ENCODE results near the gene ANXA7. TPM values are rescaled to one million over a fixed set of nuclear protein-coding genes. Genes with fewer than 3 reads are reported as not detected.

ANXA7 gene
- polyA plus RNA-seq, 1 donor, result 63.5 TPM

DNA sequence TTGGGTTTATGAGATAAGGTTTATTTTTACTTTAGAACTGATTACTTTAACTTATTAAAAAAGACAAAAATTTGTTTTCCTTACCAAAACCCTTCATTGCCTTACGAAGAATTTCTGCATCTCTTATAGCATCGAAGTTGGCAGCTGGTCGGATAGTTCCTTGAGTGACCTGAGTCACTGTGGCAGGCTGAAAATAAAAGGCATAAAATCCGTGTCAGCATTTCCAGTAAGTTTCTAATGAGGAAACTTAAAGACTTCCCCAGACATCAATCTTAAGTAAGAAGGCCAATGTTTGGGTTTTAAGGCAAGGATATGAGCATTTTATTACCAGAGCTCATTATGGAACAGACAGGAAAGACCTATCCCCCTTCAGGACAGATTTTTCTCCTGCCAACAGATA, 25.6 kb downstream of the ANXA7 start:
- Histone ChIP-seq H3K27ac (ENCODE audit: low read length) (no peak overlapping the region), H3K4me1 (ENCODE audit: control insufficient read depth, insufficient read depth, low read length) (no peaks in the 10 kb centered on the region), H3K4me3 (ENCODE audit: low read length) (no peak overlapping the region), H3K36me3 (ENCODE audit: control insufficient read depth, insufficient read depth, low read length) (peaks cover 50% of the 10 kb centered on the region), H3K9me3 (ENCODE audit: control insufficient read depth, low read depth, low read length) (no peaks in the 10 kb centered on the region), H3K27me3 (ENCODE audit: control insufficient read depth, insufficient read depth, low read length) (no peaks in the 10 kb centered on the region)
- DNase-seq, result no peak
- WGBS (ENCODE audit: insufficient coverage, low lambda C conversion rate), result 100% methylated on average over 2 of the region's 4 CpGs

- H3K27ac ChIP-seq (ENCODE audit: low read length), result no peak overlapping the region
- no peak for DNase-seq
- H3K36me3 ChIP-seq (ENCODE audit: control insufficient read depth, insufficient read depth, low read length), result peaks cover 63% of the 10 kb centered on the region
- 100% methylated on average over 2 of the region's 7 CpGs for WGBS (ENCODE audit: insufficient coverage, low lambda C conversion rate)
- H3K9me3 ChIP-seq (ENCODE audit: control insufficient read depth, low read depth, low read length), result no peaks in the 10 kb centered on the region
- no peak overlapping the region for H3K4me3 ChIP-seq (ENCODE audit: low read length)
- H3K27me3 ChIP-seq (ENCODE audit: control insufficient read depth, insufficient read depth, low read length), result no peaks in the 10 kb centered on the region
- H3K4me1 ChIP-seq (ENCODE audit: control insufficient read depth, insufficient read depth, low read length), result no peaks in the 10 kb centered on the region
Measured at GRCh38 chr10:73386583-73386982, 27.3 kb downstream of the ANXA7 start.

GRCh38 chr10:73379064-73379748, 34.7 kb downstream of the ANXA7 start:
- no CpG with 5 or more reads among the region's 1 CpG for WGBS (ENCODE audit: insufficient coverage, low lambda C conversion rate)
- peaks cover 49% of the 10 kb centered on the region for H3K36me3 ChIP-seq (ENCODE audit: control insufficient read depth, insufficient read depth, low read length)
- no peaks in the 10 kb centered on the region for H3K9me3 ChIP-seq (ENCODE audit: control insufficient read depth, low read depth, low read length)
- no peak overlapping the region for H3K4me3 ChIP-seq (ENCODE audit: low read length)
- no peaks in the 10 kb centered on the region for H3K4me1 ChIP-seq (ENCODE audit: control insufficient read depth, insufficient read depth, low read length)
- no peak for DNase-seq
- H3K27me3 ChIP-seq (ENCODE audit: control insufficient read depth, insufficient read depth, low read length), result no peaks in the 10 kb centered on the region
- H3K27ac ChIP-seq (ENCODE audit: low read length), result no peak overlapping the region

GRCh38 chr10:73376679-73377078, 37.2 kb downstream of the ANXA7 start:
- Histone ChIP-seq H3K27ac (ENCODE audit: low read length) (no peak overlapping the region), H3K27me3 (ENCODE audit: control insufficient read depth, insufficient read depth, low read length) (no peaks in the 10 kb centered on the region), H3K4me3 (ENCODE audit: low read length) (no peak overlapping the region), H3K4me1 (ENCODE audit: control insufficient read depth, insufficient read depth, low read length) (no peaks in the 10 kb centered on the region), H3K36me3 (ENCODE audit: control insufficient read depth, insufficient read depth, low read length) (peaks cover 33% of the 10 kb centered on the region), H3K9me3 (ENCODE audit: control insufficient read depth, low read depth, low read length) (no peaks in the 10 kb centered on the region)
- 80% methylated on average over 1 of the region's 3 CpGs for WGBS (ENCODE audit: insufficient coverage, low lambda C conversion rate)
- no peak for DNase-seq

DNA sequence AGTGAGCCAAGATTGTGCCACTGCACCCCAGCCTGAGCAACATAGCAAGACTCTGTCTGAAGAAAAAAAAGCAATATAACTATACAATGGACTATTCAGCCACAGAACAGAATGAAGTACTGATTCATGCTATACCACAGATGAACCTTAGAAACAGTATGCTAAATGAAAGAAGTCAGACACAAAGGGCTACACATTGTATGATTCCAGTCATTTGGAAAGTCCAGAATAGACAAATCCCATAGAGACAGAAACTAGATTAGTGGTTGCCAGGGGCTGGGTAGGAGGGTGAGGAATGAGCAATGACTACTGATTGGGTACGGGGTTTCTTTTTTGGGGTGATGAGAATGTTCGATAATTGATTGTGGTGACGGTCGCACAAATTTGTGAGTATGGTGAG, 45.6 kb downstream of the ANXA7 start:
- DNase-seq, result no peak
- Histone ChIP-seq H3K4me3 (ENCODE audit: low read length) (no peak overlapping the region), H3K9me3 (ENCODE audit: control insufficient read depth, low read depth, low read length) (no peaks in the 10 kb centered on the region), H3K27me3 (ENCODE audit: control insufficient read depth, insufficient read depth, low read length) (no peaks in the 10 kb centered on the region), H3K27ac (ENCODE audit: low read length) (no peak overlapping the region), H3K36me3 (ENCODE audit: control insufficient read depth, insufficient read depth, low read length) (peaks cover 12% of the 10 kb centered on the region), H3K4me1 (ENCODE audit: control insufficient read depth, insufficient read depth, low read length) (no peaks in the 10 kb centered on the region)
- WGBS (ENCODE audit: insufficient coverage, low lambda C conversion rate), result 100% methylated on average over 1 of the region's 4 CpGs

GRCh38 chr10:73366381-73367298, 47.2 kb downstream of the ANXA7 start:
- no peaks in the 10 kb centered on the region for H3K9me3 ChIP-seq (ENCODE audit: control insufficient read depth, low read depth, low read length)
- 100% methylated on average over 2 of the region's 6 CpGs for WGBS (ENCODE audit: insufficient coverage, low lambda C conversion rate)

DNA sequence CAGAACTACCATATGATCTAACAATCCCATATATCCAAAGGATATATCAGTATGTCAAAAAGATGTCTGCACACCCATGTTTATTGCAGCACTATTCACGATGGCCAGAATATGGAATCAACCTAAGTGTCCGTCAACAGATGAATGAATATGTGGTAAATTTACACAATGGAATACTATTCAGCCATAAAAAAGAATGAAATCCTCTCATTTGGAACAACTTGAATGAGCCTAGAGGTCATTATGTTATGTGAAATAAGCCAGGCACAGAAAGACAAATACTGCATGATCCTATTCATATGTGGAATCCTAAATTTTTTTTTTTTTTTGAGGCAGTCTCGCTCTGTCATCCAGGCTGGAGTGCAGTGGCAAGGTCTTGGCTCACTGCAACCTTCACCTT, 48.9 kb downstream of the ANXA7 start:
- H3K9me3 ChIP-seq (ENCODE audit: control insufficient read depth, low read depth, low read length), result no peaks in the 10 kb centered on the region
- WGBS (ENCODE audit: insufficient coverage, low lambda C conversion rate), result no CpG with 5 or more reads among the region's 3 CpGs
- no peaks in the 10 kb centered on the region for H3K4me1 ChIP-seq (ENCODE audit: control insufficient read depth, insufficient read depth, low read length)
- no peak overlapping the region for H3K27ac ChIP-seq (ENCODE audit: low read length)
- no peak for DNase-seq
- H3K4me3 ChIP-seq (ENCODE audit: low read length), result no peak overlapping the region
- no peaks in the 10 kb centered on the region for H3K27me3 ChIP-seq (ENCODE audit: control insufficient read depth, insufficient read depth, low read length)
- H3K36me3 ChIP-seq (ENCODE audit: control insufficient read depth, insufficient read depth, low read length), result peaks cover 12% of the 10 kb centered on the region

More at GRCh38 chr10:73366381-73367298, 47.2 kb downstream of the ANXA7 start:
- no peak for DNase-seq
- Histone ChIP-seq H3K4me1 (ENCODE audit: control insufficient read depth, insufficient read depth, low read length) (no peaks in the 10 kb centered on the region), H3K27me3 (ENCODE audit: control insufficient read depth, insufficient read depth, low read length) (no peaks in the 10 kb centered on the region), H3K27ac (ENCODE audit: low read length) (no peak overlapping the region), H3K4me3 (ENCODE audit: low read length) (no peak overlapping the region), H3K36me3 (ENCODE audit: control insufficient read depth, insufficient read depth, low read length) (peaks cover 12% of the 10 kb centered on the region)

GRCh38 chr10:73359492-73359891, 54.4 kb downstream of the ANXA7 start:
- Histone ChIP-seq H3K4me3 (ENCODE audit: low read length) (no peak overlapping the region), H3K27ac (ENCODE audit: low read length) (no peak overlapping the region), H3K4me1 (ENCODE audit: control insufficient read depth, insufficient read depth, low read length) (peaks cover 3% of the 10 kb centered on the region), H3K36me3 (ENCODE audit: control insufficient read depth, insufficient read depth, low read length) (no peaks in the 10 kb centered on the region), H3K9me3 (ENCODE audit: control insufficient read depth, low read depth, low read length) (no peaks in the 10 kb centered on the region), H3K27me3 (ENCODE audit: control insufficient read depth, insufficient read depth, low read length) (no peaks in the 10 kb centered on the region)
- no peak for DNase-seq
- WGBS (ENCODE audit: insufficient coverage, low lambda C conversion rate), result 100% methylated on average over 3 of the region's 8 CpGs

DNA sequence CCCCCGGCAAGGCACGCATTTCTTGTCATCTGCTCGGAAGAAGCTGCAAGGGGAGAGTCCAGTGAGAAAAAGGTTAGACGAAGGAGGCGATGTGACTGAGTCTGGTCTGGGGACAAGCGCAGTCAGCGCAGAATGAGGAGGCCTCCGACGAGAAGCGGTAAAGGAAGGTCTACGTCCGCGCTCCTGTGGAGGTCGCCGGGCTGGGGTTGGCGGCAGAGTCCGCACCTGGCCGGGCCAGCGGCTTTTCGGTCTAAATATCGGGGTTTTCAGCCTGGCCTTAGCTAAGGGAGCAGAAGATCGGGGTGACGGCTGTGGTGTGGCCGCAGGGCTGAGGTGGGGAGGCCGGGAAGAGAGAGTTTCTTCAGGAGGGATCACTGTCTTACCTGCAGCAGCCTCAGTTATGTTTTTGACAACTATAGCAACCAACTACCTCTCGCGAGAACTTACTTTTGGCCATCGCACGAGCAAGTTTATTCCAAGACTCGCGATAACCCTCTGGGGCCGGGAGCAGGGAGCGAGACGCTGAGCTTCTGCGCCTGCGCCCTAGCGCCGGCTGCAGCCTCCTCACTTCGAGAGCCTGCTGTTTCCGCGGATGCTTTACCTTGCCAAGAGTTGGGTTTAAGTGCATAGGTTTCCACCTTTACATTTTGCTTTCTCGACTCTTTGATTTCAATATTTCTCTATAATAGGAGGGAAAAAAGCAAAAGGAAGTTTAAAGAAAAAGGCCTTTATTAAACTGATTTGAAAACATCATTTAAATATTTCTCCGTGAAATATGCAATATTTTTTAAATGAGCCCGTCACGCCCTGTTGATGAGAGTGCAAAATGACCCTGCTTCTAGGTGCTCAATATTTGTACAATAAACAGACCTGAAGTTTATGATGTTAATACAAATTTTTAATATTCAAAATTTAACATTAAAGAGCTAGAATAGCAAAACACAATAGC, 55.3 kb downstream of the ANXA7 start, which contains the start of gene CFAP70:
CFAP70 (minus strand) TSS at position 534 of the 949 bp plus-strand sequence. CDS start 4,068 bp downstream, outside the sequence.
- H3K4me3 ChIP-seq (ENCODE audit: low read length), result peak within 1 kb of the TSS; percentile 62
- DNase-seq, result peak; percentile 97
- H3K9me3 ChIP-seq (ENCODE audit: control insufficient read depth, low read depth, low read length), result no peaks in the 10 kb centered on the region
- peak within 1 kb of the TSS; percentile 31 for H3K27ac ChIP-seq (ENCODE audit: low read length)
- no peaks in the 10 kb centered on the region for H3K27me3 ChIP-seq (ENCODE audit: control insufficient read depth, insufficient read depth, low read length)
- 0% methylated on average over 1 of the region's 45 CpGs for WGBS (ENCODE audit: insufficient coverage, low lambda C conversion rate)
- peaks cover 3% of the 10 kb centered on the region for H3K4me1 ChIP-seq (ENCODE audit: control insufficient read depth, insufficient read depth, low read length)
- no peaks in the 10 kb centered on the region for H3K36me3 ChIP-seq (ENCODE audit: control insufficient read depth, insufficient read depth, low read length)

GRCh38 chr10:73357821-73358220, 56.0 kb downstream of the ANXA7 start:
- H3K4me1 ChIP-seq (ENCODE audit: control insufficient read depth, insufficient read depth, low read length), result peaks cover 3% of the 10 kb centered on the region
- WGBS (ENCODE audit: insufficient coverage, low lambda C conversion rate), result no CpG with 5 or more reads among the region's 5 CpGs
- peak overlapping the region; percentile 62 for H3K4me3 ChIP-seq (ENCODE audit: low read length)
- H3K36me3 ChIP-seq (ENCODE audit: control insufficient read depth, insufficient read depth, low read length), result no peaks in the 10 kb centered on the region
- no peaks in the 10 kb centered on the region for H3K27me3 ChIP-seq (ENCODE audit: control insufficient read depth, insufficient read depth, low read length)
- no peak for DNase-seq
- H3K9me3 ChIP-seq (ENCODE audit: control insufficient read depth, low read depth, low read length), result no peaks in the 10 kb centered on the region
- peak overlapping the region; percentile 31 for H3K27ac ChIP-seq (ENCODE audit: low read length)

All from large intestine (tissue), 3 donors.